Measurements from ENCODE around the gene FBXO11. TPM values are rescaled to one million over a fixed set of nuclear protein-coding genes. Genes with fewer than 3 reads are reported as not detected.
A peak's percentile ranks its signal among the peaks of the same experiment; 100 is the strongest.

FBXO11 gene
- total RNA-seq: 33.0 and 43.5 TPM in 2 replicates
- polyA plus RNA-seq: 27.4 and 53.3 TPM in 2 replicates

GRCh38 chr2:47906157-47907038 is at the start of gene FBXO11:
TSS of gene FBXO11 (minus strand) at chr2:47906498. CDS start at chr2:47905720, 778 bp downstream.
- peak; percentile 71 for TF ChIP-seq CTCF (IDR thresholded peaks at IDR 0.05; ENCODE audit: low read depth, low read length)
- peak; percentile 97 to 100 for DNase-seq (ENCODE audit: low read depth in 1 of 2, low spot score in 1 of 2)
- Histone ChIP-seq H3K4me1 (ENCODE audit: low read depth) (peaks cover 16% of the 10 kb centered on the region), H3K27ac (peak within 1 kb of the TSS; percentile 99), H3K9me3 (ENCODE audit: low read depth) (no peaks in the 10 kb centered on the region), H3K36me3 (no peaks in the 10 kb centered on the region), H3K4me3 (peak within 1 kb of the TSS; percentile 98), H3K27me3 (no peaks in the 10 kb centered on the region)

- H3K27me3 ChIP-seq: no peaks in the 10 kb centered on the region
- no peak for TF ChIP-seq CTCF (IDR thresholded peaks at IDR 0.05; ENCODE audit: low read depth, low read length)
These were observed 44.3 kb upstream of the FBXO11 start for GRCh38 chr2:47950340-47951301.

GRCh38 chr2:47946593-47946992 is 40.3 kb upstream of the FBXO11 start:
- H3K27ac ChIP-seq: no peak overlapping the region
- no peak for TF ChIP-seq CTCF (IDR thresholded peaks at IDR 0.05; ENCODE audit: low read depth, low read length)
- H3K36me3 ChIP-seq: no peaks in the 10 kb centered on the region
- peaks cover 11% of the 10 kb centered on the region for H3K4me1 ChIP-seq (ENCODE audit: low read depth)
- DNase-seq (ENCODE audit: low read depth in 1 of 2, low spot score in 1 of 2): peak; percentile 6 to 19
- no peaks in the 10 kb centered on the region for H3K27me3 ChIP-seq
- no peaks in the 10 kb centered on the region for H3K9me3 ChIP-seq (ENCODE audit: low read depth)
- H3K4me3 ChIP-seq: no peak overlapping the region

More at GRCh38 chr2:47950340-47951301, 44.3 kb upstream of the FBXO11 start:
- no peak overlapping the region for H3K4me3 ChIP-seq
- H3K4me1 ChIP-seq (ENCODE audit: low read depth): no peaks in the 10 kb centered on the region
- peak in 1 of 2 donors; percentile 4 for DNase-seq (ENCODE audit: low read depth in 1 of 2, low spot score in 1 of 2)
- H3K27ac ChIP-seq: no peak overlapping the region
- no peaks in the 10 kb centered on the region for H3K36me3 ChIP-seq
- H3K9me3 ChIP-seq (ENCODE audit: low read depth): no peaks in the 10 kb centered on the region

GRCh38 chr2:47945046-47945781 is 38.9 kb upstream of the FBXO11 start:
- H3K27ac ChIP-seq: peak overlapping the region; percentile 32

More at GRCh38 chr2:47945046-47945781, 38.9 kb upstream of the FBXO11 start:
- Histone ChIP-seq H3K4me1 (ENCODE audit: low read depth) (peaks cover 11% of the 10 kb centered on the region), H3K27me3 (no peaks in the 10 kb centered on the region), H3K9me3 (ENCODE audit: low read depth) (no peaks in the 10 kb centered on the region), H3K4me3 (no peak overlapping the region), H3K36me3 (no peaks in the 10 kb centered on the region)
- no peak for TF ChIP-seq CTCF (IDR thresholded peaks at IDR 0.05; ENCODE audit: low read depth, low read length)
- DNase-seq (ENCODE audit: low read depth in 1 of 2, low spot score in 1 of 2): peak in 1 of 2 donors; percentile 51
